Liver (tissue), 9 donors: Measurements from ENCODE around the gene RPL29. TPM values are rescaled to one million over a fixed set of nuclear protein-coding genes. Genes with fewer than 3 reads are reported as not detected.

Experiments used
- DNase-seq: peaks from one replicate; pipeline ENCODE4 v3.0.0-alpha.2; 2017; ENCODE audit warnings: low spot score
- H3K27ac ChIP-seq, 2 donors: one replicate each; pipeline ENCODE4 v1.7.0; 2013; ENCODE audit warnings: inconsistent platforms in 2 of 2, low read length in 2 of 2, control low read depth in 1 of 2, low read depth in 1 of 2, mild to moderate bottlenecking in 1 of 2
- H3K27me3 ChIP-seq, 4 donors: one replicate each; pipeline versions ENCODE4 v1.6.1 to v1.7.0; 2013; ENCODE audit warnings: low read length in 3 of 4, inconsistent platforms in 1 of 4, mild to moderate bottlenecking in 1 of 4, moderate library complexity in 1 of 4; ENCODE audit not compliant: control insufficient read depth in 4 of 4, insufficient read depth in 4 of 4
- H3K36me3 ChIP-seq, 4 donors: one replicate each; pipeline versions ENCODE4 v1.6.1 to v1.7.0; 2013; ENCODE audit warnings: low read length in 3 of 4, mild to moderate bottlenecking in 3 of 4, low read depth in 1 of 4, moderate library complexity in 1 of 4; ENCODE audit not compliant: control insufficient read depth in 4 of 4, insufficient read depth in 3 of 4
- H3K4me1 ChIP-seq, 4 donors: one replicate each; pipeline versions ENCODE4 v1.6.1 to v1.7.0; 2013; ENCODE audit warnings: low read length in 3 of 4, mild to moderate bottlenecking in 3 of 4, moderate library complexity in 1 of 4; ENCODE audit not compliant: control insufficient read depth in 4 of 4, insufficient read depth in 4 of 4
- H3K4me3 ChIP-seq, 3 donors: one replicate each; pipeline versions ENCODE4 v1.6.1 to v1.7.0; 2013; ENCODE audit warnings: low read length in 3 of 3, control low read depth in 1 of 3, low read depth in 1 of 3, mild to moderate bottlenecking in 1 of 3
- H3K9ac ChIP-seq, 2 donors: one replicate each; pipeline ENCODE4 v1.7.0; 2013; ENCODE audit warnings: low read length in 2 of 2, mild to moderate bottlenecking in 2 of 2, moderate library complexity in 2 of 2, control low read depth in 1 of 2, low read depth in 1 of 2
- H3K9me3 ChIP-seq, 4 donors: one replicate each; pipeline versions ENCODE4 v1.6.1 to v1.7.0; 2013; ENCODE audit warnings: low read length in 3 of 4; ENCODE audit not compliant: control insufficient read depth in 4 of 4
- ATF3 ChIP-seq: IDR thresholded peaks from 2 replicates; pipeline ENCODE4 v1.6.1; 2016; ENCODE audit warnings: antibody characterized with exemption
- CTCF ChIP-seq: fragments of 150-350 bp; IDR thresholded peaks from 2 replicates; pipeline ENCODE4 v1.5.1; 2017; ENCODE audit warnings: improper control_type of control experiment, low read depth, low read length; ENCODE audit not compliant: missing input control
- EGR1 ChIP-seq, 2 donors: IDR thresholded peaks; 2 replicates each; pipeline ENCODE4 v1.6.1; 2016 to 2018; ENCODE audit warnings: antibody characterized with exemption in 2 of 2, low read depth in 2 of 2
- FOXA1 ChIP-seq: IDR thresholded peaks from 2 replicates; pipeline ENCODE4 v1.6.1; 2016; ENCODE audit warnings: antibody characterized with exemption
- HNF4A ChIP-seq, 2 donors: conservative IDR thresholded peaks; 2 replicates each; pipeline ENCODE4 v1.6.1; 2016; ENCODE audit warnings: antibody characterized with exemption in 2 of 2, mild to moderate bottlenecking in 2 of 2
- HNF4G ChIP-seq: IDR thresholded peaks from 2 replicates; pipeline ENCODE4 v1.6.1; 2016; ENCODE audit warnings: antibody characterized with exemption
- JUND ChIP-seq, 2 donors: IDR thresholded peaks; 2 replicates each; pipeline ENCODE4 v1.6.1; 2016; ENCODE audit warnings: antibody characterized with exemption in 2 of 2
- MAX ChIP-seq: IDR thresholded peaks from 2 replicates; pipeline ENCODE4 v1.6.1; 2016; ENCODE audit warnings: antibody characterized with exemption
- NR2F2 ChIP-seq: IDR thresholded peaks from 2 replicates; pipeline ENCODE4 v1.6.1; 2016; ENCODE audit warnings: antibody characterized with exemption
- RXRA ChIP-seq, 2 donors: IDR thresholded peaks; 2 replicates each; pipeline ENCODE4 v1.6.1; 2017 to 2018; ENCODE audit warnings: antibody characterized with exemption in 2 of 2, mild to moderate bottlenecking in 1 of 2
- SP1 ChIP-seq: IDR thresholded peaks from 2 replicates; pipeline ENCODE4 v1.6.1; 2018; ENCODE audit warnings: antibody characterized with exemption, mild to moderate bottlenecking
- TAF1 ChIP-seq: conservative IDR thresholded peaks from 2 replicates; pipeline ENCODE4 v1.6.1; 2016; ENCODE audit warnings: antibody characterized with exemption, mild to moderate bottlenecking
- WGBS: extraction: QIAGEN DNeasy Blood & Tissue Kit; methylation state at CpG from one replicate; pipeline ENCODE4 v1.1.7; 2013; 5-methylcytosine and 5-hydroxymethylcytosine counted together
- polyA plus RNA-seq, 2 donors: library from polyadenylated mRNA; stranded (reverse) in 1 of 2; unstranded in 1 of 2; fragments of 200-250 nt in 1 of 2; fragments of >200 nt in 1 of 2; fragmentation: Nextera tagmentation in 1 of 2; extraction: Ambion mirVana in 1 of 2; gene quantifications; one replicate each; pipeline versions ENCODE4 v1.2.1 to v1.2.3, GENCODE V29; 2013 to 2015
- total RNA-seq, 2 donors: library from RNA; depleted of rRNA; stranded (reverse); fragments of >200 nt; gene quantifications; one replicate each; pipeline ENCODE4 v1.2.3, GENCODE V29; 2014
- TF ChIP-seq, protein P1 (sequence below): IDR thresholded peaks from 2 replicates; pipeline ENCODE4 v1.6.1; 2016; ENCODE audit warnings: antibody characterized with exemption
- TF ChIP-seq, protein P2 (sequence below): IDR thresholded peaks from 2 replicates; pipeline ENCODE4 v1.6.1; 2016; ENCODE audit warnings: antibody characterized with exemption, mild to moderate bottlenecking
- donor health status: healthy.
- donor health status: healthy.
- donor health status: healthy.
- donor health status: healthy.
- donor health status: healthy.

The RPL29 gene
- total and polyA plus RNA-seq, 4 donors, result 292 to 789 (median 388) TPM

- TF ChIP-seq, protein P1, sequence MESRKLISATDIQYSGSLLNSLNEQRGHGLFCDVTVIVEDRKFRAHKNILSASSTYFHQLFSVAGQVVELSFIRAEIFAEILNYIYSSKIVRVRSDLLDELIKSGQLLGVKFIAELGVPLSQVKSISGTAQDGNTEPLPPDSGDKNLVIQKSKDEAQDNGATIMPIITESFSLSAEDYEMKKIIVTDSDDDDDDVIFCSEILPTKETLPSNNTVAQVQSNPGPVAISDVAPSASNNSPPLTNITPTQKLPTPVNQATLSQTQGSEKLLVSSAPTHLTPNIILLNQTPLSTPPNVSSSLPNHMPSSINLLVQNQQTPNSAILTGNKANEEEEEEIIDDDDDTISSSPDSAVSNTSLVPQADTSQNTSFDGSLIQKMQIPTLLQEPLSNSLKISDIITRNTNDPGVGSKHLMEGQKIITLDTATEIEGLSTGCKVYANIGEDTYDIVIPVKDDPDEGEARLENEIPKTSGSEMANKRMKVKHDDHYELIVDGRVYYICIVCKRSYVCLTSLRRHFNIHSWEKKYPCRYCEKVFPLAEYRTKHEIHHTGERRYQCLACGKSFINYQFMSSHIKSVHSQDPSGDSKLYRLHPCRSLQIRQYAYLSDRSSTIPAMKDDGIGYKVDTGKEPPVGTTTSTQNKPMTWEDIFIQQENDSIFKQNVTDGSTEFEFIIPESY, result no peak
Measured at GRCh38 chr3:52004163-52004787, 8.6 kb upstream of the RPL29 start (continued).

DNA sequence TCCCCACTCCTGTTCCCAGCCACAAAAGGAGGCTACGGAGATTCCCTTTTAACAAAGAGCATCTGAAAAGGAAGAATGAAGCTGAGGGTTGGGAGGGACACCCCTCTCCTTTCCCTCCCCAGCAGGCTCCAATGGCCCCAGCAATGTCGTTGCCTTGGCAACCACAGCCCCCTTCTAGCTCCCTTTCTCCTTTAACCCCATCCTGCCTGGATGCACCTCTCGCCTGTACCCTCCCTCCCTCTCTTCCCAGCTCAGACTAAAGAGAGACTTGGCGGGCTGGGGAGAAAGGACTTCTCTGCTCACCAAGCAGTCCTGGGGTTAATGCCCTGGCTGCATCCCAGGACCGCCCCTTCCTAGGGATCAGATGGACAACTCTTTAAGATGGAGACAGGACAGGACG is 7.1 kb upstream of the RPL29 start:
- no peaks in the 10 kb centered on the region for H3K36me3 ChIP-seq
- TF ChIP-seq NR2F2 (no peak), EGR1 (IDR thresholded peaks at IDR 0.05; ENCODE audit: low read depth in 2 of 2) (no peak), FOXA1 (no peak), SP1 (no peak), CTCF (no peak), TAF1 (no peak), MAX (no peak), JUND (IDR thresholded peaks at IDR 0.05) (no peak), ATF3 (no peak), HNF4A (conservative IDR thresholded peaks at IDR 0.05) (no peak), RXRA (IDR thresholded peaks at IDR 0.05) (no peak), HNF4G (no peak)
- TF ChIP-seq, protein P2, sequence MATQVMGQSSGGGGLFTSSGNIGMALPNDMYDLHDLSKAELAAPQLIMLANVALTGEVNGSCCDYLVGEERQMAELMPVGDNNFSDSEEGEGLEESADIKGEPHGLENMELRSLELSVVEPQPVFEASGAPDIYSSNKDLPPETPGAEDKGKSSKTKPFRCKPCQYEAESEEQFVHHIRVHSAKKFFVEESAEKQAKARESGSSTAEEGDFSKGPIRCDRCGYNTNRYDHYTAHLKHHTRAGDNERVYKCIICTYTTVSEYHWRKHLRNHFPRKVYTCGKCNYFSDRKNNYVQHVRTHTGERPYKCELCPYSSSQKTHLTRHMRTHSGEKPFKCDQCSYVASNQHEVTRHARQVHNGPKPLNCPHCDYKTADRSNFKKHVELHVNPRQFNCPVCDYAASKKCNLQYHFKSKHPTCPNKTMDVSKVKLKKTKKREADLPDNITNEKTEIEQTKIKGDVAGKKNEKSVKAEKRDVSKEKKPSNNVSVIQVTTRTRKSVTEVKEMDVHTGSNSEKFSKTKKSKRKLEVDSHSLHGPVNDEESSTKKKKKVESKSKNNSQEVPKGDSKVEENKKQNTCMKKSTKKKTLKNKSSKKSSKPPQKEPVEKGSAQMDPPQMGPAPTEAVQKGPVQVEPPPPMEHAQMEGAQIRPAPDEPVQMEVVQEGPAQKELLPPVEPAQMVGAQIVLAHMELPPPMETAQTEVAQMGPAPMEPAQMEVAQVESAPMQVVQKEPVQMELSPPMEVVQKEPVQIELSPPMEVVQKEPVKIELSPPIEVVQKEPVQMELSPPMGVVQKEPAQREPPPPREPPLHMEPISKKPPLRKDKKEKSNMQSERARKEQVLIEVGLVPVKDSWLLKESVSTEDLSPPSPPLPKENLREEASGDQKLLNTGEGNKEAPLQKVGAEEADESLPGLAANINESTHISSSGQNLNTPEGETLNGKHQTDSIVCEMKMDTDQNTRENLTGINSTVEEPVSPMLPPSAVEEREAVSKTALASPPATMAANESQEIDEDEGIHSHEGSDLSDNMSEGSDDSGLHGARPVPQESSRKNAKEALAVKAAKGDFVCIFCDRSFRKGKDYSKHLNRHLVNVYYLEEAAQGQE, result no peak
- no peaks in the 10 kb centered on the region for H3K9me3 ChIP-seq
- WGBS, result 78% methylated on average over 6 of the region's 6 CpGs
- no peak for DNase-seq
- H3K27me3 ChIP-seq, result no peaks in the 10 kb centered on the region
- no peak overlapping the region for H3K27ac ChIP-seq
- no peak overlapping the region for H3K4me3 ChIP-seq
- peaks cover 0 to 18% (median 1%) of the 10 kb centered on the region in 4 donors for H3K4me1 ChIP-seq
- no peak overlapping the region for H3K9ac ChIP-seq
